IPS DF 19.7 (cell line): ENCODE measurements around the gene ARPC1B.
"Not testable (repeated sequence)": the region's sequence is repeated elsewhere in the genome, so short reads cannot be mapped to it uniquely, and the experiment has no call there.

ENCODE experiments used
- DNase-seq: peaks from one replicate; pipeline ENCODE4 v3.0.0-alpha.2; 2013; ENCODE audit warnings: low read depth, low spot score

The ARPC1B gene

GRCh38 chr7:99409192-99409572 lies 34.7 kb downstream of the ARPC1B start:
- no peak for DNase-seq

DNA sequence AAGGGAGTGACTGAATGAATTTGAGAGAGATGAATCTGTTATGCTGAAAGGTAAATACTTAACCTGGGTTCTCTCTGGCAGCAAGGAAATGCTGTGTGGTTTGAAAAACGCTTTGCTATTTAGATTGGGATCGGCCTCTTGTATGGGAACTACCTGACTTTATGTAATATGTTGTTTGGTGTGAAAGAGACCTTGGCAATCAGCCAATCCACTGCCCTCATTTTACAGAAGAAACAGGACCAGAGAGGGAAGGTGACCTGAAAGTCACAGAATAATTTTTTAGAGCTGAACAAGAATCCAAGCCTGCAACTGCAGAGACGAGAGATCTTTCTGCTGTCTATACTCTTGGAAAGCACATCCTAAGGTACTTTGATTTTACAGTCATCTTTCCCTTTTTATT lies 35.3 kb downstream of the ARPC1B start:
- no peak for DNase-seq

DNA sequence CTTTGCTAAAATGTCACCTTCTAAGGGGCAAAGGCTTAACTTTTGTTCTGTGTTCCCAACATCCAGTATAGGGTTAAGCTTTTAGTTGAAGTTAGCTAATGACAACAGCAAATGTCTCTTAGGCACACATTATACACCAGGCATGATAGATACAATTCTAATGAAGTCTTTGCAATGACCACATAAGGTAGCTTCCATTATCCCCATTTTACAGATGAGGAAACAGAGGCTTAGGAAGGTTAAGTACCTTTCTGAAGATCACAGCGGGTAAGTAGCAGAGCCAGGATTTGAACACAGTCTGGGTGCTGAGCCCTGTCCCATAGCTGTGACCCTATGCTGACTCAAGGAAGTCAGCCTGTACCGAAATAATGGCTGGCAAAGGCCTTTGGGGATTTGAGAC lies 36.1 kb downstream of the ARPC1B start:
- DNase-seq = no peak

GRCh38 chr7:99415513-99416127 lies 41.1 kb downstream of the ARPC1B start:
- peak; percentile 35 for DNase-seq

DNA sequence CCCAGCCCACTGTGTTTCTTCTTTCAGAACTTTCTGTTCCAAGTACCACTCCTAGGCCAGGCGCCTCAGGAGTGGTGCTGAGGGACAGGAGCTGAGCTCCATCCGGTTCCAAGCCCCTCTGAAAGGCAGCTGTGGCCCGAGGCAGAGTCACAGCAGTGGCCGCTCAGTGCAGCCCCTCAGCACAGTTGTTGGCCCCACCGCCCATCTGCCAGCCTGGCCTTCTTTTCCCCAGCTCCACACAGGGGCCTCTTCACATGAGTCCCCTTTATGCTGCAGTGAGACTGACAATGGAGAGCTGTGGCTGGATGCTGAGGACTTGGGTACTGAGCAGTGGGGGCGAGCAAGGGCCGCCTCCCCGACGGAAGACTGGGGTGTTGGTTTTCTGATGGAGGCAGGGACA lies 43.7 kb downstream of the ARPC1B start:
- DNase-seq = no peak

DNA sequence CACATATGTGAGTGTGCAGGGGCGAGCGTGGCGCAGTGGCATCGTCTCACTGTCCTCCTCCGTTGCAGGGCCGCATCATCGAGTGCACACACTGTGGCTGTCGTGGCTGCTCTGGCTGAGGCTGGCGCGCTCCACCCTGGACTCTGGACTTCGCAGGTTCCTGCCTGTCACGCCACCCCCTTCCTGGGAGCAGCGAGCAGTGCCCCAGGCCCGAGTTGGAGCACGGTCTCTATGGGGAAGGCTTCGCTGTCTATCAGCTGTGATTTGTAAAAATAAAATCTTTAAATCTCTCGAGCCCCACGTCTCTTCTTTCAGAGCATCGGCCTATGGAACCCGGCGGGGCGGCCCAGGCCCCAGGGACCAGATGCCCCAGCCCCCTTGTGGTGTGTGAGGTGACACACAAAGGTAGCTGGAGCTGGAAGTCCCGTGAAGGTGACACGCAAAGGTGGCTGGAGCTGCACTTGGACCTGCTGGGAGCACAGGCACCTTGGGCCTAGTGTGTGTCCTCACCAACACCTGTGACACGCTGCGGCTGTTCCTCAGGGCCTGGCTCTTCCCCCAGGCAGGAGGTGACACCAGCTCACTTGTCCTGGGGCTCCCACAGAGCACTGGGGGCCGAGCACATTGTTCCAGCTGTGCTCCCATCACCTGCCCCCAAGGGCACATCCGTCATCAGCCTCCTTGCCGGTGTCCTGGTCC lies 44.9 kb downstream of the ARPC1B start:
- no peak for DNase-seq

DNA sequence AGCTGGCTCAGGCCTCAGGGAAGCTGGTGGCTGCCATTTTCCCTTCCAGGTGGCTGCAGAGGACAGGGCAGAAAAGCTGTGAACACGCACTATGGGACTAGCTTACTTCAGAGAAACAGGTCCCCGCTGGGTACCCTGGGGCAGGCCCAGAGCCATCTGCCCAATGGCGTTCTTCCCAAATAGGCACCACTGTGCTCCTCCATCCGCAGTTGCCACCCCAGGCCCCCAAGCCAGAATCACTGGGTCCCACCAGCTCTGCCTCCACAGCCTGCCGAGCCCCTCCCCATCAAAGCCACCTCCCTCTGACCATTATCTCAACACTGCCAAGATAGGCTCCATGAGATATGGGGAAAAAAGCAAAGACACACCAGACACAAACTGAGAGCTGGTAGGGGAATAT lies 45.7 kb downstream of the ARPC1B start:
- no peak for DNase-seq

GRCh38 chr7:99420986-99421385 lies 46.5 kb downstream of the ARPC1B start:
- no peak for DNase-seq

- DNase-seq = no peak
Observed at GRCh38 chr7:99422186-99422585, 47.7 kb downstream of the ARPC1B start.

DNA sequence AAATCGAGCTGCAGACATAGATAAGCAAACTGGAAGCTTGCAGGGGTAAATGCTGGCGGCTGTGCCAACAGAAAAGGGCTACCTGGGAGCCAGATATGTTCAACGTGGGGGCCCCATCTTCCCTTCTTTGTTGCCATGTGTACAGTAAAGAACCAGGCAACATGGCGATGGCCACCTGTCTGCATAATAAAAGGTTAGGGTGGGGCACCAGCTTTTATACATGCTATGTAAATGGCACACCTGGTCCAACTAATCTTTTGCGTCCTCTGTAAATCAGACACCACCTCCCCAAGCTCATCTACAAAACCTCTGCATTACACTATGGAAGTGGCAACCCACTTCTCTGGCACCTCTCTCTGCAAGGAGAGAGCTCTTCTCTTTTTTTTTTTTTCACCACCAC lies 48.1 kb downstream of the ARPC1B start:
- no peak for DNase-seq

DNA sequence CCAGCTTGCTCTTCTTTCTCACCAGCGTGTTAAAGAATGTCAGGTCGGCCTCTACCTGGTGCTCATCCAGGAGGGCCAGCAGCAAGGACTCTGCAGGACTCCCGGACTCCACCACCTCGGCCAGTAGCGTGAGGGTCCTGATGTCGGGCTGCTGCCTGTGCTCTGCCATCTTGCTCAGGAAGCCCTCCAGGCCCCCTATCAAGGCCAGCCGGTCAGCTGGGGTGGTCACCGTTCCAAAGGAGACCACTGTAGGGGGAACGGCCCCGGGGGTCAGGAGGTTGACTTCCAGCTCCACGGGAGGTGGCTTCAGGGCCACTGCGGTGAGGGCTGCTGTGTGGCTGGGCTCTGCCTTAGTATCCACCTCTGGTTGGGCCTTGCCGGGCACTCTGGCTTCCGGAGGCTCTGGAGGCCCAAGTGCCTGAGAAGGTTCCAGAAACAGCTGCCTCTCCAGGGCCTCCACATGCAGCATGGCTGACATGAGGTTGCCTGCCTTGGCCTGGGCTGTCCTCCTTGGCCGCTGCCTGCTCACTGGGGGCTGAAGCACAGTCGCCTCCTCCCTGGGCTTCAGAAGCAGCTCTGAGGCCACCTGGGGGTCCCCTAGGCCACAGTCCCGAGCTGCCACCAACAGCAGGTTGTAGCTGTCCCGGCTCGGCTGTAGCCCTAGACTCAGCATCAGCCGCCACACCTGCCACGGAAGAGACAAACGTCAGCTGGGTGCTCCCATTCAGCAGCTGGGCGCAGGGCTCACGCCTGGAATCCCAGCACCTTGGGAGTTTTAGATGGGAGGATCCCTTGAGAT lies 50.6 kb downstream of the ARPC1B start:
- DNase-seq = no peak

- no peak for DNase-seq
Observed at GRCh38 chr7:99428972-99429566, 54.5 kb downstream of the ARPC1B start.

DNA sequence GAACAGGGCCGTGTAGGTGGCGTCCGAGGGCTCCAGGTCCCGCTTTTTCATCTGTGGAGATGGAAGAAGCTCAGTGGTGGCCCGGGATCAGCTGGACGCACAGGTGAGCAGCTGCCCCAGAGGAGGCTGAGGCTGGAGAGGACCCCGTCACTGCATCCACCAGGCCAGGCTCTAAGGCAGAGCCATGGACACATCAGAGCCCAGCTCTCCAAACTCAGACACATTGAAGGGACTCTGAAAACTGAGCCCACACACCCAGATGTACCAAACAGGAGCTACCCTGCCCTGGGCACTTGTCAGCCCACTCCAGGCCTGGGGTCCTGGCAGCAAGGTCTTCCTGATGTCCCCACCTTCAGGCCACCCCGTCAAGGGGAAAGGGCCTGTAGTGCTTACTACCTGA lies 55.2 kb downstream of the ARPC1B start:
- DNase-seq = no peak

GRCh38 chr7:99431756-99432540 lies 57.4 kb downstream of the ARPC1B start:
- DNase-seq = not testable (repeated sequence)

- no peak for DNase-seq
Observed at GRCh38 chr7:99433158-99433557, 58.6 kb downstream of the ARPC1B start.

GRCh38 chr7:99437946-99438572 lies 63.5 kb downstream of the ARPC1B start:
- DNase-seq = no peak

DNA sequence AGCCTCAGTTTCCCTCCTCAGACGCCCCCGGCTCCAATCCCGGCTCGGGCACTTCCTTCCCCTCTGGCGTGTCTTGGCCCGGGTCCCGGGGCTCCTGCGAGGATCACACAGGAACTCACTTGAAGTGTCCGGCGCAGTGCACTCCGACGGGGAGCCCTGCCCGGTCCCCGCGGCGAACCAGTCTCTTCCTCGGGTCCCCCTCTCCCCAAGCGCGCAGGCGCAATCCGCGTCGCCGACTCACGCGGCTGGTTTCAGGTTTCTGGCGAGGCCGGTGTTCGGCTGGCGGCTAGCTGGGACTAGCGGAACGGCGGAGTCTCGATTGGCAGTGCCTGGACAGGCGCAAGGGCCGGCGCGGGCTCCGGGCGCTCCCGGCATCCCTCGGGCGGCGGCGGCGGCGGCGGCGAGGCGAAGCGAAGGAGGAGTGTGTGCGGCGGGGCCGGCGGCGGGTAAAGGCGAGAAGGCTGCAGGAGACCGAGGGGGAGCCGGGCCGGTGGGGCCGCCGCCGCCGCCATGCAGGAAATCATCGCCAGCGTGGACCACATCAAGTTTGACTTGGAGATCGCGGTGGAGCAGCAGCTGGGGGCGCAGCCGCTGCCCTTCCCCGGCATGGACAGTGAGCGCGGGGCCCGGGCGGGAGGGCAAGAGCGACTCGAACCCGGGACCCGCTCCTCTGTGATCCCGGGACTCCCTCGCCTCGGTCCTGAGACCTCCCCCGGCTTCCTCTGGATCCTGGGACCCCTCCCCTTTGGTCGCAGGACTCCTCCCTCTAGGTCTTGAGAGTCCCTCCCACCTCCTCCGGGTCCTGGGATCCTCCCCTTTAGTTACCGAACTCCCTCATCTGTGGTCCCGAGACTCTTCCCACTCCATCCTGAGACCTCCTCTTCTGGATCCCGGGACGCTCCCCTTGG lies 64.3 kb downstream of the ARPC1B start, which contains the start of the genes CPSF4 and PTCD1:
Gene CPSF4 (plus strand): TSS at position 371 of the 908 bp plus-strand sequence. CDS start 140 bp downstream, at position 511.
Gene PTCD1 (minus strand): TSS at position 226 of the 908 bp plus-strand sequence. CDS start 3,556 bp downstream, outside the sequence.
- peak; percentile 73 for DNase-seq

DNA sequence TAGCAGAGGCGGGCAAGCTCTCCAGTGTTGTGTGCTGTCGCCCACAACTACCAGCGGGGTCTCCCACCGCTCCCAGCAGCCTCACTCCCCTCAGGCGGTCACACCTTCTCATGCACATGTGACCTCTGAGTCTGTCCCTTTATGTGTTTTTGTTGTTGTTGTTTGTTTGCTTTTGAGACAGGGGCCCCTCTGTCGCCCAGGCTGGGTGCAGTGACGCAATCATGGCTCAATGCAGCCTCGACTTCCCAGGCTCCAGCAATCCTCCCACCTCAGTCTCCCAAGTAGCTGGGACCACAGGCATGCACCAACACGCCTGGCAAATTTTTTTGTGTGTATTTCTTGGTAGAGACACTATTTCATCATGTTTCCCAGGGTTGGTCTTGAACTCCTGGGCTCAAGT lies 65.7 kb downstream of the ARPC1B start:
- no peak for DNase-seq
